ENCODE results near the gene CATSPERZ.
A peak's percentile ranks its signal among the peaks of the same experiment; 100 is the strongest.

The CATSPERZ gene

GRCh38 chr11:64339754-64340408 lies 39.7 kb downstream of the CATSPERZ start, which contains the start of gene CCDC88B:
Gene CCDC88B, plus strand, starts transcription at chr11:64340204. Its CDS starts 63 bp downstream, at chr11:64340267.
- Histone ChIP-seq H3K27me3 (no peaks in the 10 kb centered on the region), H3K4me3 (ENCODE audit: low read depth in 1 of 2, low read length in 1 of 2) (peak within 1 kb of the TSS; percentile 88 to 89), H3K9me3 (no peaks in the 10 kb centered on the region), H3K27ac (peak within 1 kb of the TSS; percentile 99), H3K36me3 (peaks cover 29% of the 10 kb centered on the region), H3K4me1 (ENCODE audit: control insufficient read depth in 1 of 2, insufficient read depth in 1 of 2, low read depth in 1 of 2, low read length in 1 of 2) (peaks cover 74 to 81% of the 10 kb centered on the region in 2 experiments)
- TF ChIP-seq CTCF (IDR thresholded peaks at IDR 0.05): no peak

- peaks cover 38% of the 10 kb centered on the region for H3K36me3 ChIP-seq
- H3K9me3 ChIP-seq: no peaks in the 10 kb centered on the region
- TF ChIP-seq CTCF (IDR thresholded peaks at IDR 0.05): peak; percentile 38
- H3K4me1 ChIP-seq (ENCODE audit: control insufficient read depth in 1 of 2, insufficient read depth in 1 of 2, low read depth in 1 of 2, low read length in 1 of 2): peaks cover 72 to 80% of the 10 kb centered on the region in 2 experiments
- peak overlapping the region; percentile 99 for H3K27ac ChIP-seq
- peak overlapping the region; percentile 88 to 89 for H3K4me3 ChIP-seq (ENCODE audit: low read depth in 1 of 2, low read length in 1 of 2)
- H3K27me3 ChIP-seq: no peaks in the 10 kb centered on the region
Measured at GRCh38 chr11:64340671-64341335, 40.6 kb downstream of the CATSPERZ start.

- peak overlapping the region; percentile 99 for H3K27ac ChIP-seq
Measured at GRCh38 chr11:64341429-64341828, 41.3 kb downstream of the CATSPERZ start.

GRCh38 chr11:64341851-64342791 lies 42.0 kb downstream of the CATSPERZ start:
- peak overlapping the region; percentile 88 to 89 for H3K4me3 ChIP-seq (ENCODE audit: low read depth in 1 of 2, low read length in 1 of 2)
- no peaks in the 10 kb centered on the region for H3K9me3 ChIP-seq
- H3K27me3 ChIP-seq: no peaks in the 10 kb centered on the region
- H3K4me1 ChIP-seq (ENCODE audit: control insufficient read depth in 1 of 2, insufficient read depth in 1 of 2, low read depth in 1 of 2, low read length in 1 of 2): peaks cover 79 to 83% of the 10 kb centered on the region in 2 experiments
- H3K27ac ChIP-seq: peak overlapping the region; percentile 99
- peaks cover 47% of the 10 kb centered on the region for H3K36me3 ChIP-seq
- TF ChIP-seq CTCF (IDR thresholded peaks at IDR 0.05): peak; percentile 69

More at GRCh38 chr11:64341429-64341828, 41.3 kb downstream of the CATSPERZ start:
- Histone ChIP-seq H3K27me3 (no peaks in the 10 kb centered on the region), H3K9me3 (no peaks in the 10 kb centered on the region), H3K4me3 (ENCODE audit: low read depth in 1 of 2, low read length in 1 of 2) (peak overlapping the region; percentile 88 to 89), H3K4me1 (ENCODE audit: control insufficient read depth in 1 of 2, insufficient read depth in 1 of 2, low read depth in 1 of 2, low read length in 1 of 2) (peaks cover 75 to 80% of the 10 kb centered on the region in 2 experiments), H3K36me3 (peaks cover 42% of the 10 kb centered on the region)
- no peak for TF ChIP-seq CTCF (IDR thresholded peaks at IDR 0.05)

Measured in neutrophil (primary cell).